NCI-H2029 (cell line): ENCODE results near the gene PBX3.

Experiments
- DNase-seq: peaks from one replicate; lab custom pipeline; 2025; lab: John Stamatoyannopoulos, UW

PBX3 gene

GRCh38 chr9:125949703-125950460 is 202.7 kb downstream of the PBX3 start:
- DNase-seq = no peak

GRCh38 chr9:125950880-125951471 is 203.8 kb downstream of the PBX3 start:
- DNase-seq = no peak

GRCh38 chr9:125953314-125954019 is 206.3 kb downstream of the PBX3 start:
- DNase-seq = no peak

GRCh38 chr9:125956102-125956501 is 208.9 kb downstream of the PBX3 start:
- DNase-seq = no peak

- DNase-seq = no peak
Measured at GRCh38 chr9:125959315-125959714, 212.1 kb downstream of the PBX3 start.

GRCh38 chr9:125959951-125960619 is 212.9 kb downstream of the PBX3 start:
- no peak for DNase-seq

GRCh38 chr9:125960626-125961025 is 213.5 kb downstream of the PBX3 start:
- no peak for DNase-seq

- DNase-seq = no peak
Measured at GRCh38 chr9:125961072-125961471, 213.9 kb downstream of the PBX3 start.

GRCh38 chr9:125963932-125964331 is 216.8 kb downstream of the PBX3 start:
- DNase-seq = no peak

GRCh38 chr9:125964702-125965225 is 217.6 kb downstream of the PBX3 start:
- no peak for DNase-seq

- no peak for DNase-seq
Measured at GRCh38 chr9:125965477-125965876, 218.3 kb downstream of the PBX3 start.

GRCh38 chr9:125966466-125966865 is 219.3 kb downstream of the PBX3 start:
- DNase-seq = no peak

GRCh38 chr9:125966959-125967711 is 220.0 kb downstream of the PBX3 start:
- peak; percentile 33 for DNase-seq

GRCh38 chr9:125968714-125969374 is 221.7 kb downstream of the PBX3 start:
- no peak for DNase-seq

GRCh38 chr9:125969462-125969861 is 222.3 kb downstream of the PBX3 start:
- no peak for DNase-seq

GRCh38 chr9:125969868-125970267 is 222.7 kb downstream of the PBX3 start:
- no peak for DNase-seq

- no peak for DNase-seq
Measured at GRCh38 chr9:125970340-125970739, 223.2 kb downstream of the PBX3 start.

- no peak for DNase-seq
Measured at GRCh38 chr9:125971050-125971449, 223.9 kb downstream of the PBX3 start.

GRCh38 chr9:125972012-125972729 is 225.0 kb downstream of the PBX3 start:
- DNase-seq = no peak

- no peak for DNase-seq
Measured at GRCh38 chr9:125973547-125973946, 226.4 kb downstream of the PBX3 start.
